Measurements from ENCODE around the gene GRID1.

GRCh38 chr10:86350897-86351296 is 15.7 kb downstream of the GRID1 start:
- TF ChIP-seq GTF3C2 (IDR thresholded peaks at IDR 0.05; ENCODE audit: borderline replicate concordance, extremely low read depth, insufficient read length) (no peak), CTCF (IDR thresholded peaks at IDR 0.05 in 2 of 3, conservative IDR thresholded peaks at IDR 0.05 in 1 of 3; ENCODE audit: insufficient read depth in 2 of 3, low read depth in 1 of 3, low read length in 3 of 3) (no peak), SREBF2 (CRISPR knock-in tag; IDR thresholded peaks at IDR 0.05) (no peak), MED1 (CRISPR knock-in tag; IDR thresholded peaks at IDR 0.05; ENCODE audit: borderline replicate concordance) (no peak), TBP (optimal IDR thresholded peaks at IDR 0.05; ENCODE audit: low read depth, low read length) (no peak)
